ENCODE results near the gene GRIN2A. TPM values are rescaled to one million over a fixed set of nuclear protein-coding genes. Genes with fewer than 3 reads are reported as not detected.

GRIN2A gene
- 0.13 TPM in 1 of 2 replicates, not detected in the other for total RNA-seq

GRCh38 chr16:10182222-10183053 is at the start of gene GRIN2A:
Gene GRIN2A, minus strand, starts transcription at chr16:10182428. Its CDS starts 2,017 bp downstream, at chr16:10180411.

Other genes with a start within 250 kb of the GRIN2A start
- gene ATF7IP2, start 203.6 kb upstream of the GRIN2A start, total RNA-seq: 2.6 and 3.7 TPM in 2 replicates

Data from mesangial cell (primary cell).